ENCODE measurements around the gene PDGFD. TPM values are rescaled to one million over a fixed set of nuclear protein-coding genes. Genes with fewer than 3 reads are reported as not detected.

Gene PDGFD
- total RNA-seq, 6 experiments from 2014 or later: 0.37 to 0.69 (median 0.42) TPM

DNA sequence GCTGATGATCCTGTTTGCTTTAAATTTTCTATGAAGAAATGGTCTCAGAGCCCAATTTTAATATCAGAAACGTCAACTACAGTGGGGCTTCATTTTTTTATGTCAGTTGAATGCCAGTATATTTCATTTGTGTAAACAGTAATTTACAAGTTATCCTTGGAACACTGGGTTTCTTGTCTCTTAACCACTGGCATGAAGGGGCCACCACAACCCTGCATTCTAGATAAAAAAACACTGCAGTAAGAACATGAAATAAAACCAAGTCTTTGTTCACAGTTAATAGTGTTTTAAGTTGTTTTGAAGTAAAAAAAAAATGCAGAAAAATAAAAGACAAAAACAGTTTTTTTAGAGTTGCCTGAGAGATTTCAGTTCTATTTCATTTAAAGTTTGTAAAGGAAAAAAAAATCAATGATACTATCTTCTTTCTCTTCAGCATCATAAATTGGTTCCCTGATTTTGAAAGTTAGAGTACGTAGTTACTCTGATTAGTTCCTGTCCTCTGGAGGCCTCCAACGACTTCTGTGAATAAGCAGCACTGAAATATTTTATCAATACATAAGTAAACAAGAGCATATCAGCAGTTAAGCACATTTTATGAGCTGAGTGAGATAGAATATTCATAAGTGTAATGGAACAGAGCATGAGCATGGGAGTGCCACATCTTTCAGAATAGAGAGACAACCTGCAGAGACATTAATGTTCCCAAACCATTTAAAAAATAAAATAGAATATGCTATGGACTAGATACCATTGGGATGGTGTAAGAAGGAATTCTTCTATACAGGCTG is 135.3 kb downstream of the PDGFD start:
- Mint-ChIP-seq H3K27ac (no peak overlapping the region), H3K36me3 (ENCODE audit: low read depth) (no peaks in the 10 kb centered on the region), H3K4me3 (no peak overlapping the region), H3K4me1 (ENCODE audit: low read depth) (peaks cover 9% of the 10 kb centered on the region), H3K9me3 (no peaks in the 10 kb centered on the region), H3K27me3 (ENCODE audit: insufficient read depth) (no peaks in the 10 kb centered on the region)
- TF ChIP-seq, protein P1, sequence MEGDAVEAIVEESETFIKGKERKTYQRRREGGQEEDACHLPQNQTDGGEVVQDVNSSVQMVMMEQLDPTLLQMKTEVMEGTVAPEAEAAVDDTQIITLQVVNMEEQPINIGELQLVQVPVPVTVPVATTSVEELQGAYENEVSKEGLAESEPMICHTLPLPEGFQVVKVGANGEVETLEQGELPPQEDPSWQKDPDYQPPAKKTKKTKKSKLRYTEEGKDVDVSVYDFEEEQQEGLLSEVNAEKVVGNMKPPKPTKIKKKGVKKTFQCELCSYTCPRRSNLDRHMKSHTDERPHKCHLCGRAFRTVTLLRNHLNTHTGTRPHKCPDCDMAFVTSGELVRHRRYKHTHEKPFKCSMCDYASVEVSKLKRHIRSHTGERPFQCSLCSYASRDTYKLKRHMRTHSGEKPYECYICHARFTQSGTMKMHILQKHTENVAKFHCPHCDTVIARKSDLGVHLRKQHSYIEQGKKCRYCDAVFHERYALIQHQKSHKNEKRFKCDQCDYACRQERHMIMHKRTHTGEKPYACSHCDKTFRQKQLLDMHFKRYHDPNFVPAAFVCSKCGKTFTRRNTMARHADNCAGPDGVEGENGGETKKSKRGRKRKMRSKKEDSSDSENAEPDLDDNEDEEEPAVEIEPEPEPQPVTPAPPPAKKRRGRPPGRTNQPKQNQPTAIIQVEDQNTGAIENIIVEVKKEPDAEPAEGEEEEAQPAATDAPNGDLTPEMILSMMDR (IDR thresholded peaks at IDR 0.05): no peak
- no peak for DNase-seq

DNA sequence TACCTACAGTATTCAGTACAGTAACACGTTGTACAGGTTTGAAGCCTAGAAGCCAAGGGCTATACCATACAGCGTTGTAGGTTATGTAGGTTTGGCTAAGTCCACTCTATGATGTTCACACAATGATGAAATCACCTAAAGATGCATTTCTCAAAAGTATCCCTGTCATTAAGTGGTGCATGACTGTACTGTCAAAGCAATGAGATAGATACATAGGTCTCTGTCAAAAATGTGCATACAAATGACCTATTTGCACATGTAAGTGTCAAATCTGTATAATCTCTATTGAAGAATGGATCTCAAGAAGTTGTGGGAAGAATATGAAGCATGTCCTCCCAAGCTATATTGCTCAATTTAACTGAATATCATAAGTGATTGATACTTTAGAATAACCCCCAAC is 139.4 kb downstream of the PDGFD start:
- no peak overlapping the region for H3K27ac Mint-ChIP-seq
- TF ChIP-seq, protein P1 (IDR thresholded peaks at IDR 0.05): no peak
- H3K27me3 Mint-ChIP-seq (ENCODE audit: insufficient read depth): no peaks in the 10 kb centered on the region
- DNase-seq: no peak
- H3K4me3 Mint-ChIP-seq: no peak overlapping the region
- H3K4me1 Mint-ChIP-seq (ENCODE audit: low read depth): no peaks in the 10 kb centered on the region
- H3K36me3 Mint-ChIP-seq (ENCODE audit: low read depth): no peaks in the 10 kb centered on the region
- H3K9me3 Mint-ChIP-seq: no peaks in the 10 kb centered on the region

DNA sequence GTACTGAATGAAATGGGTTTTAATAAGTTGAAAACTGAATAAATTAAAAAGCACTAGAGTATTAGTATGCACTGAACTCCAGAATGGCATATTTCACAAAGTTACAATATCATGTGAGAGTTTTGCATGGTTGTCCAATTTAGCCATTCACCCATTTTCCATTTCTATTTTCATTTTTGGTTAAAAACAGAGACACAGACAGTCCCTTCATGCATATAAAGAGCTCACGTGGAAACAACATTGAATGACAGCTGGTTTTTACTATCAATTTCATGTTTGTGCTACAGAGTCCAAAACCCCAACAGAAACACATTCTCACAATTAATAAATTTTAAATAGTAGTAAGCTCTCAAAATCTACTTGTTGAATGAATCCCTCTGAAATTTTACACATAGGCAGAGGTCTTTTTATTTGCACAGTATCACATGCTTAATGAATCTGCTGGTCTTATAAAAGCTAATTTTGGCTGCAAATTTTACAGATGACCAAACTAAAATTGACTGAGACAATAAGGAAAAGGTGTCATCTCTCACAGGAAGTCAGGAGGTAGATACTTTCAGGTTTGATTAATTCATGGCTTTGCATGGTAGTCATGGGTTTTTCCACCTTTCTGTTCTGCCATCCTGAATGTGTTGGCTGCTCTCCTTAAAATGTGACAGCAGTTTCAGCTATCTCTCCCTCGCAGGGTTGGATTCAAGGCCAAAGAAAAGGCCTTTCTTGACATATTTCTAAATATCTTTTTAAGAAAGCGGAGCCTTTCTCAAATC is 148.1 kb downstream of the PDGFD start:
- H3K36me3 Mint-ChIP-seq (ENCODE audit: low read depth): no peaks in the 10 kb centered on the region

DNA sequence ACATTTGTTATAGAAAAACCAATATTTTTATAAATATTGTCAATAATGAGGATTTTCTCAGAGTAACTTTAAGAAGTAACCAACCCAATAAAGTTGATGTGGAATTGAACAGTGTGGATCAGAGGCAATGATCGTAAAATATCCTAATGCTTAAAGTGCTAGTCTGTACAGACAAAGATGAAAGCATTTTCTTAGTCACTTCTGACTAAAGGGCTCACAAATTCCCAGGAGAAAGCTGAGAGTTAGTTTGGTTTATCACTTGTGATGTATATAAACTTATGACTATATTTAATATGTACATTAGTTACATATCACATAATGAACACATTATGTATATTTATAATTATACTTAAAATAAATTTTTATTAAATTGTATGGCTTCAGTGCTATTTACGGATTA is 152.9 kb downstream of the PDGFD start:
- DNase-seq: no peak
- Mint-ChIP-seq H3K4me3 (no peak overlapping the region), H3K36me3 (ENCODE audit: low read depth) (no peaks in the 10 kb centered on the region), H3K4me1 (ENCODE audit: low read depth) (no peaks in the 10 kb centered on the region), H3K27ac (no peak overlapping the region), H3K27me3 (ENCODE audit: insufficient read depth) (no peaks in the 10 kb centered on the region), H3K9me3 (peaks cover 5% of the 10 kb centered on the region; the same call in 1 of the 2 replicates)
- TF ChIP-seq, protein P1 (IDR thresholded peaks at IDR 0.05): no peak

More for the DNA sequence above, 148.1 kb downstream of the PDGFD start:
- Mint-ChIP-seq H3K4me1 (ENCODE audit: low read depth) (no peaks in the 10 kb centered on the region), H3K9me3 (peaks cover 5% of the 10 kb centered on the region; the same call in 1 of the 2 replicates), H3K27me3 (ENCODE audit: insufficient read depth) (no peaks in the 10 kb centered on the region), H3K27ac (no peak overlapping the region), H3K4me3 (no peak overlapping the region)
- TF ChIP-seq, protein P1 (IDR thresholded peaks at IDR 0.05): no peak
- no peak for DNase-seq

DNA sequence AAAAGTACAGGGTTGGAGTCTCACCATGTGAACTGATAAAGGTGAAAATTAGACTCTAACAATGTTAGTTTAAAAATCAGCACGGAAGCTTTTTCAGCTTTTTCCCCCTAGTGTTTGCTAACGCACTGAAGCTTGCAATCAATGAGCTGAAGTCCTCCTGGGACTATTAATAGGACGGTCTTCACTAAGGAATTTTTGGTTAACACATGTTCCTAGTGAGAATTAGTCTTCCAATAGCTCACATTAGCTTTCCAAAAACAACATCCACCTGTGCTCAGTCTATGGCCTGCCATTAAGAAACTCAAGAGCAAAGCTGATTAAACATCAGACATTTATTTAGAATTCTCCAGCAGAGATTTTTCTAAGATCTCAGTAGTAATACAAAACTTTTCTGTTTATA is 154.2 kb downstream of the PDGFD start:
- peaks cover 12% of the 10 kb centered on the region; the same call in 1 of the 2 replicates for H3K4me1 Mint-ChIP-seq (ENCODE audit: low read depth)
- no peaks in the 10 kb centered on the region for H3K36me3 Mint-ChIP-seq (ENCODE audit: low read depth)
- H3K27me3 Mint-ChIP-seq (ENCODE audit: insufficient read depth): no peaks in the 10 kb centered on the region
- no peak for DNase-seq
- H3K4me3 Mint-ChIP-seq: no peak overlapping the region
- TF ChIP-seq, protein P1 (IDR thresholded peaks at IDR 0.05): no peak
- H3K27ac Mint-ChIP-seq: no peak overlapping the region
- peaks cover 5% of the 10 kb centered on the region; the same call in 1 of the 2 replicates for H3K9me3 Mint-ChIP-seq

Measured in HFFc6 (cell line).